PFSK-1 (cell line): ENCODE results near the gene ATG3.

Source experiments
- POLR2AphosphoS5 ChIP-seq: IDR thresholded peaks from 2 replicates; pipeline ENCODE4 v1.6.1; 2012; ENCODE audit warnings: low read depth, mild to moderate bottlenecking, control low read depth, low read length, moderate library complexity
- REST ChIP-seq, 2 experiments: IDR thresholded peaks; 2 replicates each; pipeline versions ENCODE4 v1.6.1 to v1.8.0; 2011 to 2012; ENCODE audit warnings: low read depth in 2 of 2, low read length in 2 of 2, control low read depth in 1 of 2, inconsistent platforms in 1 of 2, mild to moderate bottlenecking in 1 of 2, moderate library complexity in 1 of 2; ENCODE audit not compliant: insufficient read depth in 1 of 2
- SIN3A ChIP-seq: IDR thresholded peaks from 2 replicates; pipeline ENCODE4 v1.6.1; 2012; ENCODE audit warnings: mild to moderate bottlenecking, low read length, moderate library complexity, borderline replicate concordance; ENCODE audit not compliant: insufficient read depth

- TF ChIP-seq SIN3A, result no peak
- no peak for TF ChIP-seq REST (IDR thresholded peaks at IDR 0.05; ENCODE audit: insufficient read depth in 1 of 2, low read depth in 2 of 2, low read length in 2 of 2)
- no peak for TF ChIP-seq POLR2AphosphoS5
Observed at GRCh38 chr3:112579697-112580096, 17.9 kb upstream of the ATG3 start.
